ENCODE measurements around the gene DCTN2. TPM values are rescaled to one million over a fixed set of nuclear protein-coding genes. Genes with fewer than 3 reads are reported as not detected.

The DCTN2 gene
- total RNA-seq, 1 donor from 2014 or later: 100 TPM

DNA sequence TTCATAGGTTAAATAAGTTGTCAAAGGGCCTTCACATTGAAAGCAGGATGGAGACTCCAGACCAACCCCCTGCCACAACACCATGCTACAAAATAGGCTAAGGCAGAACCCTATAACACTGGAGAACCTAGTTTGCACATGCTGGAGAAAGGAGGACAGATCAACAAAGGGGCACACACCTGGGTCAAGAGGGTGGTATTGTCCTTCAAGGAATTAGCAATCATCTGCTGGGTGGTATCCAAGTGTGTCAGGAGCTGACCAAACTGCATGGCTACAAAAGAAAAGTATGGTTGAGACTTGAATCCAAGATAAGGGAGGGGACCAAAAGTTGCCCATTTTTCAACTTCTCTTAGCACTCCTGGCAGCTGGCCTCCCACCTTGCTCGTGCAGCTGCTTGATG, 15.2 kb downstream of the DCTN2 start:
- intact Hi-C loops (cut with DNase I): no loop called here

DNA sequence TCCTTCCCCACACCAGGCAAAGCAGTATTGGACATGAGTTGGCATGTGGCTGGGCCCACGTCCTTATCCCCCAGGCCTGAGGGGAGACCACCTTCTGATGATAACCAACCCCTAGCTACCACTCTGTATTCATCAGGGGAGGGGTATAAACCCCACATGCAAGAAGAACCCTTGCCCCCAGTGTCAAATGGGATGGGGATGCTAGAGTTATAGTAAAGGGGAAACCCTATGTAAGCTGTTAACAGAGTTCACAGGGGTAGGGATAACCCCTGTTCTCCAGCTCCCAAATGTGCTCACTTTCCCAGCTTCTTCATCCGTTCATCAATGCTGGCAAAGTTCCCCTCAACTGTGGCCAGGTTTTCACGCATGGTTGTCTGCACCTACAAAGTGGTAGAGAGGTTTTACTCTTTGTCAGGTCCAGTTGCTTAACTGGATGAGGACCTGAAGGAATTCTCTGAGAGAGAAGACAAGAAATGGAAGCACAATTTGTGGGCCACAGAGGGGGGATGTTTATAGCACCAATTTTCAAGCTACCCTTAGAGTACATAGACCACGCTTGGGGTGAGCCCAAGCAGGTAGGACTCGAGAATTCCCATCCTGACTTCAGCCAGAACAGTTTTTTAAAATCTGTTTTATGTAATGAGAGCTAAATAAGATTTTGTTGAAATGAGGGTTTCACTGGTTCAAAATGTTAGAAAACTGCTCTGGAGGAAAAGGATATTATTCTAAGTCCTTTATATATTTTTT, 16.4 kb downstream of the DCTN2 start:
- DNase-seq (ENCODE audit: low spot score): no peak
- intact Hi-C loops (cut with DNase I): no loop called here

More for the DNA sequence above, 15.2 kb downstream of the DCTN2 start:
- DNase-seq (ENCODE audit: low spot score): no peak

DNA sequence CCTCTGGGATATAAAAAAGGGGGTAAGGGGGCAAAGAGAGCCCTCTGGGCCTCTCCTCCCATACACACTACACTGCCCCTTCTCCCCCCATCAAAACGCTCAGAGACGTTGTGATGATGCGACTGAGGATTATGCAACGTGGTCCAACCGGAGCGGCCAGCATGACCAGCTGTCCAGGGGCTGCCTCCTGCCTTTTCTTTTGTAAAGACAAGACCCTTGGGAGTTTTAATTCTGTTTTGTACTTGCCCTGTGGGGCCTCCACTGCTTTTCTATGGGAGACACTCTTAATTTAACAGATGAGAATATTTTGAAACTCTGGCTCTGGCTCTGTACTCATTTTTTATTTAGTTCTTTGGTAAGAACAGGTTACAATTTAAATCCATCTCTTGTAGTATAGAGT, 17.2 kb downstream of the DCTN2 start:
- intact Hi-C loops (cut with DNase I): no loop called here
- no peak for DNase-seq (ENCODE audit: low spot score)

DNA sequence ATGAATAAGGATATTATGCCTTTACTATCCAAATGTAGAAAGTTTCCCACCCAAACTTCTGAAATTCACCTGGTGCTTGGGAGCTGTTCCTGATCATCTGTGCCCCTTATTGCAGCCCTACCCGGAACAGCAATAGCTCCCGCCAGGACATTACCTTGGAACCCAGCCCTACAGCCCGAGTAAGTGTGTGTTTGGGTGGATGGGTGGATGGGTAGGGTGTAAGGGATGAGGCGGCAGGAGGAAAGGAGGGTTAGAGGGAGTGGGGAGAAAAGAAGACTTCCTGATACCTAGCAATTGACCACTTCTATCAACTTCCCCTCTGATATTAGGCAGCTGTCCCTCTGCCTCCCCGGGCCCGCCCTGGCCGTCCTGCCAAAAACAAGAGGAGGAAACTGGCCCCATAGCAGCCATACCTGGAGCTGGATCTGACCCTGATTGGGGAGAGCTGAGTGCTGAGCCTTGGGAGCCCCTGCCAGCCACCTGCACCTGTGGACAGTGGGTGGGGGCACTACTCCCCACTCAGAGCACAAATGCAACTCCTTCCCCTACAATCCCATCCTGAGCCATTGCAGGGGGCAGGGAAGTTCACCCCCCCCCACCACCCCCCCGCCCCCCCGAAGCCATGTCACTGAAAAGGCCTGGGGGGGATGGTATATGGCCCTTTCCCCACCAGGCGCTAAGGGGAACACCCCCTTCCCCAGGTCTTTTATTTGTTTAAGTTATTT, 18.0 kb downstream of the DCTN2 start:
- DNase-seq (ENCODE audit: low spot score): no peak
- intact Hi-C loops (cut with DNase I): no loop called here

DNA sequence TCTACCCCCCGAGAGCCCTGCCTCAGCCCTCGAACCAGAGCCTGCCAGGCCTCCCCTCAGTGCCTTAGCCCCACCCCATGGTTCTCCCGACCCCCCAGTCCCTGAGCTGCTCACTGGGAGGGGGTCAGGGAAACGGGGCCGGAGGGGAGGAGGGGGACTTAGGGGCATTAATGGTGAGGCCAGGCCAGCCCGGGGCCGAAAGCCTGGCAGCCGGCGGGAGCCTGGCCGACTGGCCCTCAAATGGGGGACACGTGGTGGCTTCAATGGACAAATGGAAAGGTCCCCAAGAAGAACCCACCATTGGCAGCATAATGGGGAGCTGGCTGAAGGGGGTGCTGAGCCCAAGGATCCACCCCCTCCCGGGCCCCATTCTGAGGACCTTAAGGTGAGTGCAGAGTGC, 18.8 kb downstream of the DCTN2 start:
- no peak for DNase-seq (ENCODE audit: low spot score)
- intact Hi-C loops (cut with DNase I): no loop called here

DNA sequence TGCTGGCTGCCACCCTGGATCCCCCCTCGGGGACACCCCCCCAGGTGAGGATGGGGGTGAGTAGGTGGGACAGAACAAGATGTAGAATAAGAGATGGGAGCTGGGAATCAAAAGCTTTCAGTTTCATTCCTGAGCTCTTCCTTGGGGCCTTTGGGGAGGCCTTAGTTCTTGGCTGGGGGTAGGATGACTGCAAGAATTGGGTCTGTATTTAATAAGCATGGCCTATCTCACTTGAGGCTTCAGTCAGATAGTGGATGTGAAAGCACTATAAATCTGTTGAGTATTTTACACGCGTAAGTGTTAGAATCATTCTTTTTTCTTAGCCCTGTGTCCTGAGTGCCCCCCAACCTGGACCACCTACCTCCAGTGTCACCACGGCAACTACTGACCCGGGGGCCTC, 19.8 kb downstream of the DCTN2 start:
- DNase-seq (ENCODE audit: low spot score): no peak
- intact Hi-C loops (cut with DNase I): no loop called here

DNA sequence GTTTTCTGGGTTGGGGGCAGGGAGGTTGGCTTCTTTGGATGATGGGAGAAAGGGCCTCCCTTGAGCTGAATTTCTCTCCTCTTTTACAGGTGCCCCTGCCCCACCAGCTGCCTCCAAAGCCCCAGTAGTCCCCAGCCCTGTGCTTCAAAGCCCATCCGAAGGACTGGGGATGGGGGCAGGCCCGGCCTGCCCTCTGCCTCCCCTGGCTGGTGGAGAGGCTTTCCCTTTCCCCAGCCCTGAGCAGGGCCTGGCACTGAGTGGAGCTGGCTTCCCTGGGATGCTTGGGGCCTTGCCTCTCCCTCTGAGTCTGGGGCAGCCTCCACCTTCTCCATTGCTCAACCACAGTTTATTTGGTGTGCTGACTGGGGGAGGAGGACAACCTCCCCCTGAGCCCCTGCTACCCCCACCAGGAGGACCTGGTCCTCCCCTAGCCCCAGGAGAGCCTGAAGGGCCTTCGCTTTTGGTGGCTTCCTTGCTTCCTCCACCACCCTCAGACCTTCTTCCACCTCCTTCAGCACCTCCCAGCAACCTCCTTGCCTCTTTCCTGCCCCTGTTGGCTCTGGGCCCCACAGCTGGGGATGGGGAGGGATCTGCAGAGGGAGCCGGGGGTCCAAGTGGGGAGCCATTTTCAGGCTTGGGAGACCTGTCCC, 20.4 kb downstream of the DCTN2 start:
- no peak for DNase-seq (ENCODE audit: low spot score)
- intact Hi-C loops (cut with DNase I): no loop called here

DNA sequence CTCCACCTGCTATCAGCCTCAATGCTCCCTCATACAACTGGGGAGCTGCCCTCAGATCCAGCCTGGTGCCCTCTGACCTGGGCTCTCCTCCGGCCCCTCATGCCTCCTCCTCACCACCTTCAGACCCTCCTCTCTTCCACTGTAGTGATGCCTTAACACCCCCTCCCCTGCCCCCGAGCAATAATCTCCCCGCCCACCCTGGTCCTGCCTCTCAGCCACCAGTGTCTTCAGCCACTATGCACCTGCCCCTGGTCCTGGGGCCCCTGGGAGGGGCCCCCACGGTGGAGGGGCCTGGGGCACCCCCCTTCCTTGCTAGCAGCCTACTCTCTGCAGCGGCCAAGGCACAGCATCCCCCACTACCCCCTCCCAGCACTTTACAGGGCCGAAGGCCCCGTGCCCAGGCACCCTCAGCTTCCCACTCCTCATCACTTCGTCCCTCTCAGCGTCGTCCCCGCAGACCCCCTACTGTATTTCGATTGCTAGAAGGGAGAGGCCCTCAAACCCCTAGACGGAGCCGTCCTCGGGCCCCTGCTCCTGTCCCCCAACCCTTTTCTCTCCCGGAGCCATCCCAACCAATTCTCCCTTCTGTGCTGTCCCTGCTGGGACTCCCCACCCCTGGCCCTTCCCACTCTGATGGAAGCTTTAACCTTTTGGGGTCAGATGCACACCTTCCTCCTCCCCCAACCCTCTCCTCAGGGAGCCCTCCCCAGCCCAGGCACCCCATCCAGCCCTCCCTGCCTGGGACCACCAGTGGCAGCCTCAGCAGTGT, 21.2 kb downstream of the DCTN2 start:
- DNase-seq (ENCODE audit: low spot score): no peak
- intact Hi-C loops (cut with DNase I): no loop called here

DNA sequence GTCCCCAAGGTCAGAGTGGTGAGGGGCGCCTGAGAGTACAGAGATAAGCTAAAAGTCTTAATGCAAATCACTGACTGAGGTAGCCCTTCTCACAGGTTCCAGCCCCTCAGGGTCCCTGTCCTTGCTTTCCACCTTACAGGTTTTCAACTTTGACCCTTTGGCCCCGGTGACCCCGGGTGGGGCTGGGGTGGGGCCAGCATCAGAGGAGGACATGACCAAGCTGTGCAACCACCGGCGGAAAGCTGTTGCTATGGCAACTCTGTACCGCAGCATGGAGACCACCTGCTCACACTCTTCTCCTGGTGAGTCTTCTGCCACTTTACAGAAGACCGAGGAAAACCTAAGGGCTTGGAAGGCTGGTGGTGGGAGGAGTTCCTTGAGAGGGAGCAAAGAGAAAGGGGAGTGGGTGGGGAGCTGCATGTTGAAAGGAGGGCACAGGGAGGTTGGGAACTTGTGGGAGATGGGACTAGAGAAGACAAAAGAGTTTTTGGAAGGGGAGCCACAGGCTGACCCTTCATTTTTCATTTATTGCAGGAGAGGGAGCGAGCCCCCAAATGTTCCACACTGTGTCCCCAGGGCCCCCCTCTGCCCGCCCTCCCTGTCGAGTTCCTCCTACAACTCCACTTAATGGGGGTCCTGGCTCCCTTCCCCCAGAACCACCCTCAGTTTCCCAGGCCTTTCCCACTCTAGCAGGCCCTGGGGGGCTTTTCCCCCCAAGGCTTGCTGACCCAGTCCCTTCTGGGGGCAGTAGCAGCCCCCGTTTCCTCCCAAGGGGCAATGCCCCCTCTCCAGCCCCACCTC, 22.0 kb downstream of the DCTN2 start:
- intact Hi-C loops (cut with DNase I): loop anchor here (5.0 kb wide), 2 partner anchors 38 to 167 kb away; partner anchors contain the start of genes MARS1 and OS9
- DNase-seq (ENCODE audit: low spot score): no peak

DNA sequence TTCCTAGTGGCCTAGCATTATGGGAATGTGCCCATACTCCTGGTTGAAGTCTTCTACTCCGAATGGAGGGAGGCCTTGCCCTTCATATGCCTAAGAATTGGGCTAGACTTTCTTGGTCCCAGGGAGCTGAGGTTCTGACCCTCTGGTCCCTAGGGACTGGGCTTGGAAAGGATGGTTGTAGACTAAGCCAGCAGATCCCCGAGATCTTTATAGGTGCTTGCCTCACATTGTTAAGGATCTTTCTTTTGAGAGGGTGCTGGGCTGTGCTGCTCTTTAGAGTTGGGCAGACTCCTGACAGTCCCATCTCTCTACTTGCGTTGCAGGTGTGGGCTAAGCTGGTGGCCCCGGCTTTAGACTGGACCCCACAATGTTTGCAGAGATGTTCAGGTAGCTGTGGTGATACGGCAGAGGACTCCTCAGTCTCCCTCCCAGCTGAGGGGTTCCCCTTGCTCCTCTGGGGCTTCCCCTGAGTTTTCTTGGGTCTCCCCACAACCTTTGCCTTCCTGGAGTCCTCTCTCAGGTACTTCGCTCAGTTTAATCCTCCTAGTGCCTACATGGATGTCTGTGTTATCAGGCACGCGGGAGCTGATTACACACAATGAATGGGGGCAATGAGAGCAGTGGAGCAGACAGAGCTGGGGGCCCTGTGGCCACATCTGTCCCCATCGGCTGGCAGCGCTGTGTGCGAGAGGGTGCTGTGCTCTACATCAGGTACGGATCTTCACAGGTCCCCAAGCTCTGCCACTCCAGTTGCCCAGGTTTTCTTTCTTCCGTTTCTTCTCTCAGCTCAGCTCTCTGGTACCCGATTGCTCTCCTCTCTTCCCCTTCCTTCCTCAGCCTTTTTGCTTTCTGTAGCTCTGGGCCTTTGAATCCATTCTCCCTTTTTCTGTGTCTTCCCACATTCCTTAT, 23.0 kb downstream of the DCTN2 start:
- DNase-seq (ENCODE audit: low spot score): no peak
- intact Hi-C loops (cut with DNase I): loop anchor here (2.0 to 5.0 kb wide), 3 partner anchors 23 to 168 kb away; partner anchors contain the start of genes DCTN2, MARS1 and OS9

DNA sequence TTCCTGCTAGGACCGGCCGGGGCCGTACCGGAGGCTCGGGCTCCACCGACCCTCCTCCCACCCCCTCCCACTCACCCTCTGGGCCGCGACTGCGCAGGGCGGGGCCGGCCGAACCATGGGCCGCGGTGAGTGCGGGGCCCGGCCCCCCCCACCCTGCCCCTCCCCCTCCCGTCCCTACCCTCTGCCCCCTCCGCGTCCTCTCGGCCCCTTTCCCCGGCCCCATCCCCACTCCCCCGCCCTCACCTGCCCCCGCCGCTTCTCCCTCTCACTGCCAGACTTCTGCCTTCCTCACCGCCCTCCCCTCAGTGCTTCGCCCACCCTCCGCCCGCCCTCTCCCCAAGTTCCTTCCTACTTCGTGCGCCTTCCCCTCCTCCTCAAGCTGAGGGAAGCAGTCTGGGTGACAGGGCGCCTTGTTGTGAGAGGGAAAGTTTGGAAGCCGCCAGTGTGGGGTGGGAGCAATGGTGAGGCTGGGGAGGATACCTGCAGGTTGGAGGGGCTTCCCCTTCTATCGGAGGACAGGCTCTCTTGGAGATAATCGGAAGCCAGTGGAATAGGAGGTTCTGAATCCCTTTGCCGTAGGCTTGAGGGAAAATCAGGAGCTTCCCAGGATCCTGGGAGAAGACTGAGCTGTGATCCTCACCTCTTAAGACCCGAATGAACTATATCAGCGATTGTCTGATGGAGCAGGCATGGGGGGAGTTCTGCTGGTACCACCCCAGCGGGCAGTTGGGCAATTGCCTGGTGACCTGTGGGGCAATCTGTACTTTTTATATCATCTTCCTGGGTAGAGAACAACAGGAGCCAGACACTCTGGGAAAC, 23.9 kb downstream of the DCTN2 start:
- DNase-seq (ENCODE audit: low spot score): peak; percentile 93
- intact Hi-C loops (cut with DNase I): loop anchor here (2.0 to 5.0 kb wide), 3 partner anchors 24 to 169 kb away; partner anchors contain the start of genes DCTN2, MARS1 and OS9

DNA sequence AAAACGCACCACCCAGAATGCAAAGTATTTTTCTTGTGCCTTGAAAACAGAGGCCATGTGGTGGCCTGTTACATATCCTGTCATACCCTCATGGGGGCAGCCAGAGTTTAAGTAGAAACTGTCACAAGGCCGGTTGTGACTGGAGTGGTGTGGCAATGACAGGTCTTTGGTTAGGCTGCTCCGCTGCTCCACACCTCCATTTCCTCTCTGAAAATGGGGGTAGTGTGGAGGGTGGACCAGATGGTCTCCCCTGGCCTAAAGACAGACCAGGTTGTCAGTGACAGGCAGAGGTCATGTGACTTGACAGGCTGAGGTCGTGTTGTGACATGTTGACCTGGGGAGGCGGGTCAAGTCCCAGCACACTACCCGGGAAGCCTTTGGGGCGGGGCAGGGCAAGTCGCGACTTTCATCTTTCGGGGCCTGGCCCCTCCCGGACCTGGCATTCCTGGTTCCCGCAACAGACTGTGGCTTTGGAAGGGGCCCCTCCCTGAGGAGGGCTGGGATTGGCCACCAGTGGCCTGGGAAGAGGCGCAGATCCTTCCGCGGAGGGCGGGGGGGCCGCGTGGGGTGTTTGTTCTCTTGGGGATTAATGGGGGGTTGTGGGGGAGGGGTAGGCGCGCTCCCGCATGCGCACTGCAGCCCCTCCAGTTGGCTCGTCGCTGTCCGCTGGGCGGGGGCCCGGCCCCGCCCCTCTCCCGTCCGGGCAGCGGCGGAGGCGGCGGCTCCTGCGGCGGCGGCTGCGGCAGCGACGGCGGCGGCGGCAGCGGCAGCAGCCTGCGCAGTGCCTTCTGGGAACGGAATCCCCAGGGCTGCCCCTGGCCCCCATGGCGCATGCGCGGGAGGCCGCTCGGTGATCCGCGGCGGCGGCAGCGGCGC, 24.7 kb downstream of the DCTN2 start, which contains the start of gene MBD6:
TSS of gene MBD6 (plus strand) at position 814 of the 876 bp plus-strand sequence. CDS start 1,480 bp downstream, outside the sequence.
- peak; percentile 94 for DNase-seq (ENCODE audit: low spot score)
- intact Hi-C loops (cut with DNase I): loop anchor here (2.0 to 5.0 kb wide), 3 partner anchors 25 to 170 kb away; partner anchors contain the start of genes DCTN2, MARS1 and OS9

DNA sequence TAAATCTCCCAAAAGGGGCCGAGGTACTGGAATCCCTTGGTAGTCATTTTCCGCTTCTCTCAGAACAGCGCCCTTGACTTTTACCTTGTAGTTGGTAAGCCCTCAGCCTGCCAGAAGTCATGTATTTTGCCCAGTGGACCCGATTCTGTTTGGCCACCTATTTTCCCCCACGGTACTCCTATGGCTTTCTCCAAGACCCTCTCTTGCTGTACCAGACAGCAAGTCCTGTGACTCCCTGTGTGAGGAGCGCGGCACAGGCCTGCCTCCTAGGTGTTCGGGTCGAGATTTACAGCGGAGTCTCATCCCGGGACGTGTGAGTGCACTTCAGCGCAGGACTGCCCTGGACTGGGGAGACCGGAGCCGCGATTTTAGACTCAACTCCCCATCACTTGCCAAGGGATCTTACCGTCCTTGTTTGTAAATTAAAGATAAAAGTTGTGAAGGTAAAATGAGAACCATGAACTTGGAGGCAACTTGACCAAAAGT, 25.4 kb downstream of the DCTN2 start:
- DNase-seq (ENCODE audit: low spot score): no peak
- intact Hi-C loops (cut with DNase I): loop anchor here (2.0 to 5.0 kb wide), 3 partner anchors 25 to 171 kb away; partner anchors contain the start of genes DCTN2, MARS1 and OS9

DNA sequence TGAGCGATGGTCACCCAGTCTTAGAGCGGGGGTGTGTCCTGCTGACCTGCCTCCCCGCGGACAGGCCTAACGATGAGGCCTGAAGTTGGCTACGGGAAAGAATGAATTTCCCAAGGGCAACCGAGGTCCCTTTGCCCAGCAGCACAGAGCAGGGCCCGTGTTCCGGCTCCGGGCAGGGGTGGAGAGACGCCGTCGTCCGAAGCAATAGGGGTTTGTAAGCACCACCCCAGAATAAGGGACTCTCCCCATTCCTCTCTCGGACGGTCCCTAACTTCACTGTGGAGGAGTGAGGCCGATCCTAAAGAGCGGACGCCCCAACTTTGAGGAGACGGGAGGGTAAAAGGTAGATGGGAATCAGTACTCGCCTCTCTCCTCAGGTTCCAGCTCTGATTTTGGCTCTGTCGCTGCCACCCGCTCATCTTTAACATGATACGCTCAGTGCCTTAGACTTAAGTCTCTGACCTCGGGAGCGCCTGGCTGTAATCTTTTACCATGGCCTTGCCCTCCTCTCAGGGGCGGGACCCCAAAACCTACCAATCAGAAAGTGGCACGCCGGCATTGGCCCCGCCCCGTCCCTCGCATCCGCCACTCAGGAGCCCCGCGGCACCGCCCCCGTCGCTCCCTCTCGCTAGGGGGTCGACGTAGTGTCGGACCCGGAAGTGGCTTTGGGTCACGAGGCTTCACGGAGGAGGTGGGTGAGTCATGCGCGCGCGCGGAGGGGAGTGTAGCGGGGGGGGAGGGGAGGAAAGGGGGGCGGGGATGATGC, 26.8 kb downstream of the DCTN2 start, which contains the start of gene DDIT3:
TSS of gene DDIT3 (minus strand) at position 462 of the 766 bp plus-strand sequence. CDS start 3,108 bp downstream, outside the sequence.
- intact Hi-C loops (cut with DNase I): loop anchor here (5.0 kb wide), 2 partner anchors 33 to 172 kb away; partner anchors contain the start of genes MARS1 and OS9

DNA sequence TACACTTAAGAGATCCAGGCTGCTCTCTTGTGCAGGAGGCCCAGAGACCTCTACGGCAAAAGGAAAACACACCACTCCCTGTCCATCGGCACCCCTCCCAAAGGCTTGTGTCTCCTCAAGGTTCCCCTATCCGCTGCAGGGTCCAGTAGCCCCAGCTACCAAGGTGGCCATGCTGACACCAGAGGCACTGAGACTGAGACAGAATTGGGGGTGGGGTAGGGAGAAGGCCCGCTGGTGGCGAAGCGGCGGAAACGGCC, 27.3 kb downstream of the DCTN2 start:
- intact Hi-C loops (cut with DNase I): loop anchor here (5.0 kb wide), 2 partner anchors 32 to 173 kb away; partner anchors contain the start of genes MARS1 and OS9
- no peak for DNase-seq (ENCODE audit: low spot score)

More for the DNA sequence above, 26.8 kb downstream of the DCTN2 start, which contains the start of gene DDIT3:
- peak; percentile 100 for DNase-seq (ENCODE audit: low spot score)

Measured in cardiac septum (tissue), 1 donor.